WI38 (cell line): ENCODE measurements around the gene HOXA4.

ENCODE experiments used
- H3K4me3 ChIP-seq: 2 replicates; pipeline ENCODE4 v1.5.1; 2011; ENCODE audit warnings: low read depth, mild to moderate bottlenecking, control low read depth, low read length
- CTCF ChIP-seq: IDR thresholded peaks from 2 replicates; pipeline ENCODE4 v1.5.1; 2012; ENCODE audit warnings: low read depth, mild to moderate bottlenecking, control low read depth, low read length

The HOXA4 gene

DNA sequence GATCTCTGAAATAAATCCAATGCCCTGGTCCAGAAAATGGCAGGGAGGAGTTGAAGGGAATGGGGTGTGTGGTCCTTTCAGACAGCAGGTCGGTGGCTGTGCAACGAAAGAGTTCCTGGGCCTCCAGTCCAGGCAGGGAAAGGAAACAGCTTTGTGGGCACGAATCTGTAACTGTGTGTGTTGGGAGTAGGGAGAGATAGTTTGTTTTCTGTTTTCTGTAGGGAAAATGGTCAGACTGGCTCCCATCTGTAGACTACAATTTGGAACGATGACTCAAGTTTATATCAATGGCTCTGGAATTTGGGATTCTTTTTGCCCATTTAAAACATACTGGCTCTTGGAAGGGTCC lies 37.3 kb upstream of the HOXA4 start:
- H3K4me3 ChIP-seq = no peak overlapping the region
- TF ChIP-seq CTCF = no peak

DNA sequence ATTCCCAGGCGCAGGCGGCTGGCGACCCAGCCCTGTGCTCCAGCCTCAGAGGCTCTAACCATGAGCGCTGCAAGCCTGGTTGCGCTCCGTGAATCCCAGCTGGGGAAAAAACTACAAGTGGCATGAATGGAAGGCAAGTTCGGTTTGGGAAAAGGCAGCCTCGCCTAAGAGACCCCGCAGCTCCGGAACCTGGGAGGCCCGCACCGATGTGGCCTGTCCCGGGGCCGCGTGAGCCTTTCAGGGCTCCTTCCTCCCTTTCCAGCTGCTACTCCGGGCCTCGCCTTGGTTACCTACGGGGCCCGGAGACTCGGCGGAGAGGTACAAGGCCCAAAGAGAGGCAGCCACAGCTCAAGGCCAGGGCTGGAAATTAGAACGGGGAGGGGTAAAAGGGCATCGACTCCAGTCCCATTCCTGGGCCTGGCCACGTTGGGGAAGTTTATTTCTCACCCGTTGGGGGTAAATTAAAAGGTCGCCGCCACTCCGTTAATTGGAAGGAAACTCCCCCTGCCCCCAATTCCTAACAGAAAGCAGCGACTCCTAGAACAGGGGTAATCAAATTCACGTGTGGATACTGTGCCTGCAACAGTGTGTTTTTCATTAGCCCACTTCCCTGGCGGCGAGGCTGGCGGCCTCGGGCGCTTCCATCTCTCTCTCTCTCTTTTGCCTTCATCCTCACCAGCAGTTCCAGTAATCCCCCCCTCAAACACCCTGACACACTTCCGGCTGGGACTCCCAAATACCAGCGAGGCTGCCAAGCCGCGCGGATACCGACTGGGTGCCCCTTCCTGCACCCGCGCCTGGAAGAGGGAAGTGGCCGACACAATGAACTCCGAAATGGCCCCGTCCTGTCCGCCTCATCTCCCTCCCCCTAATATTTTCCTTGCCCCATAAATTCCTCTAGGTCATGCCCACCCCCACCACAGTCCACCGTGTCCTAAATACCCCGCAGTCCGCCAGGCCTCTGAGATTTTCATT lies 36.3 kb upstream of the HOXA4 start:
- no peak for TF ChIP-seq CTCF
- H3K4me3 ChIP-seq = no peak overlapping the region

- H3K4me3 ChIP-seq = no peak overlapping the region
- no peak for TF ChIP-seq CTCF
Measured at GRCh38 chr7:27165996-27166530, 35.5 kb upstream of the HOXA4 start.

DNA sequence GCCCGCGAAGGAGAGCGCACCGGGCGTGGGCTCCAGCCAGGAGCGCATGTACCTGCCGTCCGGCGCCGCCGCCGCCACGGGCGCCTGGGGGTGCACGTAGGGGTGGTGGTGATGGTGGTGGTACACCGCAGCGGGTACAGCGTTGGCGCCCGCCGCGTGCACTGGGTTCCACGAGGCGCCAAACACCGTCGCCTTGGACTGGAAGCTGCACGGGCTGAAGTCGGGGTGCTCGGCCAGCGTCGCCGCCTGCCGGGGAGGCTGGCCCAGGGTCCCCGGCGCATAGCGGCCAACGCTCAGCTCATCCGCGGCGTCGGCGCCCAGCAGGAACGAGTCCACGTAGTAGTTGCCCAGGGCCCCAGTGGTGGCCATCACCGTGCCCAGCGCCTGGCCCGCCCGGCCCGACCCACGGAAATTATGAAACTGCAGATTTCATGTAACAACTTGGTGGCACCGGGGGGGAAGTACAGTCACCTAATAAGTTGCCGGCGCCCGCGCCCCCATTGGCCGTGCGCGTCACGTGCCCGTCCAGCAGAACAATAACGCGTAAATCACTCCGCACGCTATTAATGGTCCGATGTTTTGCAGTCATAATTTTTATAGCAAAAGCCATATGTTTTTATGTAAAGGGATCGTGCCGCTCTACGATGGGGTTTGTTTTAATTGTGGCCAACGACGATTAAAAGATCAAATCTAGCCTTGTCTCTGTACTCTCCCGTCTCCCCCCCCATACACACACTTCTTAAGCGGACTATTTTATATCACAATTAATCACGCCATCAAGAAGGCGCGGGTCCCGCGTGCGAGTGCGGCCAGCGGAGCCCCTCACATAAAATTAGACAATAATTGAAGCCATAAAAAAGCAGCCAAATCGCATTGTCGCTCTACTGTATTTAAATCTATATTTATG lies 34.8 kb upstream of the HOXA4 start, which contains the start of gene HOXA9:
HOXA9 (minus strand) TSS at position 449 of the 907 bp plus-strand sequence; CDS start at position 369, 80 bp downstream.
- H3K4me3 ChIP-seq = no peak within 1 kb of the TSS
- TF ChIP-seq CTCF = no peak

GRCh38 chr7:27164367-27165088 lies 34.0 kb upstream of the HOXA4 start:
- TF ChIP-seq CTCF = no peak
- H3K4me3 ChIP-seq = no peak overlapping the region

- TF ChIP-seq CTCF = no peak
Measured at GRCh38 chr7:27164045-27164366, 33.4 kb upstream of the HOXA4 start.

More at GRCh38 chr7:27164045-27164366, 33.4 kb upstream of the HOXA4 start:
- no peak overlapping the region for H3K4me3 ChIP-seq
